Measurements from ENCODE around the gene PLAAT4. TPM values are rescaled to one million over a fixed set of nuclear protein-coding genes. Genes with fewer than 3 reads are reported as not detected.
"Not testable (repeated sequence)": the region's sequence is repeated elsewhere in the genome, so short reads cannot be mapped to it uniquely, and the experiment has no call there.

Gene PLAAT4
- total RNA-seq, 1 experiment from 2014 or later = 2.9 TPM

- peak overlapping the region; percentile 99 for H3K27ac Mint-ChIP-seq
- POLR2A ChIA-PET; H3K36me3 Mint-ChIP-seq; H3K27me3 Mint-ChIP-seq (ENCODE audit: low read depth); H3K9me3 Mint-ChIP-seq: not testable (repeated sequence)
- H3K4me3 Mint-ChIP-seq = peak overlapping the region; percentile 46
- ATAC-seq (peak; percentile 93), DNase-seq (ENCODE audit: low spot score) (peak; percentile 30)
- TF ChIP-seq FOXK1 (CRISPR knock-in tag; IDR thresholded peaks at IDR 0.05) (peak; percentile 60), ESRRA (CRISPR knock-in tag; IDR thresholded peaks at IDR 0.05; ENCODE audit: borderline replicate concordance) (peak; percentile 66; the same call in 1 of the 2 replicates)
- TF ChIP-seq, protein P1, sequence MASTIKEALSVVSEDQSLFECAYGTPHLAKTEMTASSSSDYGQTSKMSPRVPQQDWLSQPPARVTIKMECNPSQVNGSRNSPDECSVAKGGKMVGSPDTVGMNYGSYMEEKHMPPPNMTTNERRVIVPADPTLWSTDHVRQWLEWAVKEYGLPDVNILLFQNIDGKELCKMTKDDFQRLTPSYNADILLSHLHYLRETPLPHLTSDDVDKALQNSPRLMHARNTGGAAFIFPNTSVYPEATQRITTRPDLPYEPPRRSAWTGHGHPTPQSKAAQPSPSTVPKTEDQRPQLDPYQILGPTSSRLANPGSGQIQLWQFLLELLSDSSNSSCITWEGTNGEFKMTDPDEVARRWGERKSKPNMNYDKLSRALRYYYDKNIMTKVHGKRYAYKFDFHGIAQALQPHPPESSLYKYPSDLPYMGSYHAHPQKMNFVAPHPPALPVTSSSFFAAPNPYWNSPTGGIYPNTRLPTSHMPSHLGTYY (CRISPR knock-in tag; IDR thresholded peaks at IDR 0.05) = peak; percentile 52; the same call in 1 of the 2 replicates
- TF ChIP-seq, protein P2, sequence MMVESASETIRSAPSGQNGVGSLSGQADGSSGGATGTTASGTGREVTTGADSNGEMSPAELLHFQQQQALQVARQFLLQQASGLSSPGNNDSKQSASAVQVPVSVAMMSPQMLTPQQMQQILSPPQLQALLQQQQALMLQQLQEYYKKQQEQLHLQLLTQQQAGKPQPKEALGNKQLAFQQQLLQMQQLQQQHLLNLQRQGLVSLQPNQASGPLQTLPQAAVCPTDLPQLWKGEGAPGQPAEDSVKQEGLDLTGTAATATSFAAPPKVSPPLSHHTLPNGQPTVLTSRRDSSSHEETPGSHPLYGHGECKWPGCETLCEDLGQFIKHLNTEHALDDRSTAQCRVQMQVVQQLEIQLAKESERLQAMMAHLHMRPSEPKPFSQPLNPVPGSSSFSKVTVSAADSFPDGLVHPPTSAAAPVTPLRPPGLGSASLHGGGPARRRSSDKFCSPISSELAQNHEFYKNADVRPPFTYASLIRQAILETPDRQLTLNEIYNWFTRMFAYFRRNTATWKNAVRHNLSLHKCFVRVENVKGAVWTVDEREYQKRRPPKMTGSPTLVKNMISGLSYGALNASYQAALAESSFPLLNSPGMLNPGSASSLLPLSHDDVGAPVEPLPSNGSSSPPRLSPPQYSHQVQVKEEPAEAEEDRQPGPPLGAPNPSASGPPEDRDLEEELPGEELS (CRISPR knock-in tag; IDR thresholded peaks at IDR 0.05) = peak; percentile 24; the same call in 1 of the 2 replicates
- peaks cover 65% of the 10 kb centered on the region for H3K4me1 Mint-ChIP-seq
- CTCF ChIA-PET = interaction anchor here (1.9 kb wide), 1 partner anchor 23 kb away, joined by 8 read pairs; no protein-coding TSS in a partner anchor
These were observed 5.4 kb upstream of the PLAAT4 start for GRCh38 chr11:63531074-63531792.

DNA sequence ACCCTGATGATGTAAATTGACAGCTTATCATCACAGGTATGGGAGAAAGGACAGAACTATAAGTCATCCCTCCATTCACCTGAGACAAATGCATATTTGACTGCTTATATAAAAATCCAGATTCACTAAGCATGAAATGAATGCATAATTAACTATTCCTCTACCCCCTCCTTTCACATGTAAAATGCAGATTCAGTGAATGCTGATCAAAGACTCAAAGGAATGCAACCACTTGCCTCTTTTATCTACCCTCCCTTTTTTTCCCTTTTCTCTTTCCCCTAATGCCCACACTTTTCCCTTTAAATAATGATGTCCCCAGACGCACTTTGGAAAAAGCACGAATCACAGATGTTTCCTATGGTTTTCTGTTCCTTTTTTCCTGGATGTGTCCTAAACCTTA lies 4.5 kb upstream of the PLAAT4 start:
- H3K27me3 Mint-ChIP-seq (ENCODE audit: low read depth) = no peaks in the 10 kb centered on the region
- H3K4me3 Mint-ChIP-seq = peak overlapping the region; percentile 47
- ChIA-PET CTCF (interaction anchor here (1.9 kb wide), 1 partner anchor 24 kb away, joined by 8 read pairs; no protein-coding TSS in a partner anchor), POLR2A (no interaction called here)
- no peak for ATAC-seq
- H3K36me3 Mint-ChIP-seq = peaks cover 3% of the 10 kb centered on the region; the same call in 1 of the 2 replicates
- TF ChIP-seq RORB (CRISPR knock-in tag; IDR thresholded peaks at IDR 0.05) = no peak
- TF ChIP-seq SP1 (CRISPR knock-in tag; conservative IDR thresholded peaks at IDR 0.05) = 0 out of 2 replicates have a peak, but pooled peaks have one; percentile 18
- TF ChIP-seq SOX15 (CRISPR knock-in tag; IDR thresholded peaks at IDR 0.05) = no peak
- TF ChIP-seq, protein P3, sequence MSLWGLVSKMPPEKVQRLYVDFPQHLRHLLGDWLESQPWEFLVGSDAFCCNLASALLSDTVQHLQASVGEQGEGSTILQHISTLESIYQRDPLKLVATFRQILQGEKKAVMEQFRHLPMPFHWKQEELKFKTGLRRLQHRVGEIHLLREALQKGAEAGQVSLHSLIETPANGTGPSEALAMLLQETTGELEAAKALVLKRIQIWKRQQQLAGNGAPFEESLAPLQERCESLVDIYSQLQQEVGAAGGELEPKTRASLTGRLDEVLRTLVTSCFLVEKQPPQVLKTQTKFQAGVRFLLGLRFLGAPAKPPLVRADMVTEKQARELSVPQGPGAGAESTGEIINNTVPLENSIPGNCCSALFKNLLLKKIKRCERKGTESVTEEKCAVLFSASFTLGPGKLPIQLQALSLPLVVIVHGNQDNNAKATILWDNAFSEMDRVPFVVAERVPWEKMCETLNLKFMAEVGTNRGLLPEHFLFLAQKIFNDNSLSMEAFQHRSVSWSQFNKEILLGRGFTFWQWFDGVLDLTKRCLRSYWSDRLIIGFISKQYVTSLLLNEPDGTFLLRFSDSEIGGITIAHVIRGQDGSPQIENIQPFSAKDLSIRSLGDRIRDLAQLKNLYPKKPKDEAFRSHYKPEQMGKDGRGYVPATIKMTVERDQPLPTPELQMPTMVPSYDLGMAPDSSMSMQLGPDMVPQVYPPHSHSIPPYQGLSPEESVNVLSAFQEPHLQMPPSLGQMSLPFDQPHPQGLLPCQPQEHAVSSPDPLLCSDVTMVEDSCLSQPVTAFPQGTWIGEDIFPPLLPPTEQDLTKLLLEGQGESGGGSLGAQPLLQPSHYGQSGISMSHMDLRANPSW (CRISPR knock-in tag; conservative IDR thresholded peaks at IDR 0.05; ENCODE audit: low read depth) = no peak
- 0 out of 2 replicates have a peak, but pooled peaks have one; percentile 30 for TF ChIP-seq NFE2L1 (CRISPR knock-in tag; IDR thresholded peaks at IDR 0.05)
- TF ChIP-seq TEAD1 (CRISPR knock-in tag; IDR thresholded peaks at IDR 0.05) = peak; percentile 47; the same call in 1 of the 2 replicates
- 0 out of 2 replicates have a peak, but pooled peaks have one; percentile 31 for TF ChIP-seq TEAD4 (CRISPR knock-in tag; IDR thresholded peaks at IDR 0.05)
- TF ChIP-seq, protein P4, sequence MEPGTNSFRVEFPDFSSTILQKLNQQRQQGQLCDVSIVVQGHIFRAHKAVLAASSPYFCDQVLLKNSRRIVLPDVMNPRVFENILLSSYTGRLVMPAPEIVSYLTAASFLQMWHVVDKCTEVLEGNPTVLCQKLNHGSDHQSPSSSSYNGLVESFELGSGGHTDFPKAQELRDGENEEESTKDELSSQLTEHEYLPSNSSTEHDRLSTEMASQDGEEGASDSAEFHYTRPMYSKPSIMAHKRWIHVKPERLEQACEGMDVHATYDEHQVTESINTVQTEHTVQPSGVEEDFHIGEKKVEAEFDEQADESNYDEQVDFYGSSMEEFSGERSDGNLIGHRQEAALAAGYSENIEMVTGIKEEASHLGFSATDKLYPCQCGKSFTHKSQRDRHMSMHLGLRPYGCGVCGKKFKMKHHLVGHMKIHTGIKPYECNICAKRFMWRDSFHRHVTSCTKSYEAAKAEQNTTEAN (CRISPR knock-in tag; IDR thresholded peaks at IDR 0.05) = 0 out of 2 replicates have a peak, but pooled peaks have one; percentile 16
- TF ChIP-seq, protein P1 (CRISPR knock-in tag; IDR thresholded peaks at IDR 0.05) = no peak
- TF ChIP-seq GABPB1 (CRISPR knock-in tag; IDR thresholded peaks at IDR 0.05) = no peak
- no peak for TF ChIP-seq MAX (CRISPR knock-in tag; IDR thresholded peaks at IDR 0.05)
- TF ChIP-seq, protein P5, sequence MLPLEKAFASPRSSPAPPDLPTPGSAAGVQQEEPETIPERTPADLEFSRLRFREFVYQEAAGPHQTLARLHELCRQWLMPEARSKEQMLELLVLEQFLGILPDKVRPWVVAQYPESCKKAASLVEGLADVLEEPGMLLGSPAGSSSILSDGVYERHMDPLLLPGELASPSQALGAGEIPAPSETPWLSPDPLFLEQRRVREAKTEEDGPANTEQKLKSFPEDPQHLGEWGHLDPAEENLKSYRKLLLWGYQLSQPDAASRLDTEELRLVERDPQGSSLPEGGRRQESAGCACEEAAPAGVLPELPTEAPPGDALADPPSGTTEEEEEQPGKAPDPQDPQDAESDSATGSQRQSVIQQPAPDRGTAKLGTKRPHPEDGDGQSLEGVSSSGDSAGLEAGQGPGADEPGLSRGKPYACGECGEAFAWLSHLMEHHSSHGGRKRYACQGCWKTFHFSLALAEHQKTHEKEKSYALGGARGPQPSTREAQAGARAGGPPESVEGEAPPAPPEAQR (CRISPR knock-in tag; IDR thresholded peaks at IDR 0.05) = no peak
- no peak for TF ChIP-seq ZNF281 (CRISPR knock-in tag; IDR thresholded peaks at IDR 0.05)
- no peak for TF ChIP-seq NR1H2 (CRISPR knock-in tag; IDR thresholded peaks at IDR 0.05)
- no peaks in the 10 kb centered on the region for H3K9me3 Mint-ChIP-seq
- peaks cover 72% of the 10 kb centered on the region for H3K4me1 Mint-ChIP-seq
- peak overlapping the region; percentile 99 for H3K27ac Mint-ChIP-seq
- DNase-seq (ENCODE audit: low spot score) = no peak
